T-cell (primary cell): ENCODE results near the gene LEAP2. TPM values are rescaled to one million over a fixed set of nuclear protein-coding genes. Genes with fewer than 3 reads are reported as not detected.
"Not testable (repeated sequence)": the region's sequence is repeated elsewhere in the genome, so short reads cannot be mapped to it uniquely, and the experiment has no call there.

ENCODE experiments used
- ATAC-seq, 4 experiments: fragments of 200-7000 bp in 3 of 4; fragments of 150-1000 bp in 1 of 4; cut with Tn5 transposase; replicated peaks in 1 of 4; 1 replicate in 3 of 4; 2 replicates in 1 of 4; pipeline ENCODE4 v1.10.0; 2021; ENCODE audit warnings: moderate library complexity in 3 of 4, mild to moderate bottlenecking in 2 of 4, moderate number of reproducible peaks in 1 of 4
- CTCF ChIA-PET, 2 donors: fragments of 300-600 bp; sonication (Branson Sonifier 250); formaldehyde crosslinking; loops; one replicate each; lab custom pipeline; 2022; ENCODE audit warnings: antibody characterized with exemption in 2 of 2; lab: Charles Lee
- POLR2A ChIA-PET, 2 donors: fragments of 300-600 bp; sonication (Branson Sonifier 250); formaldehyde crosslinking; loops; one replicate each; lab custom pipeline; 2022; ENCODE audit warnings: antibody characterized with exemption in 2 of 2; lab: Charles Lee
- DNase-seq, 35 experiments: peaks; one replicate each; pipeline versions ENCODE4 v3.0.0 to v3.0.0-alpha.2; 2013 to 2023
- H3K27ac ChIP-seq: one replicate; pipeline ENCODE4 v1.5.1; 2013; ENCODE audit warnings: low read length
- H3K27me3 ChIP-seq, 2 experiments: replicated peaks in 1 of 2; 1 replicate in 1 of 2; 2 replicates in 1 of 2; pipeline versions ENCODE4 v1.6.1 to v1.7.0; 2013; ENCODE audit warnings: low read length in 1 of 2, mixed read lengths in 1 of 2; ENCODE audit not compliant: control insufficient read depth in 2 of 2, insufficient read depth in 2 of 2; ENCODE audit errors: extremely low read depth in 1 of 2
- H3K36me3 ChIP-seq, 2 donors: 1 replicate in 1 of 2; 2 replicates in 1 of 2; pipeline versions ENCODE4 v1.6.1 to v1.7.0; 2013; ENCODE audit warnings: low read length in 1 of 2; ENCODE audit not compliant: control insufficient read depth in 2 of 2, insufficient read depth in 1 of 2; ENCODE audit errors: extremely low read depth in 1 of 2
- H3K4me1 ChIP-seq, 2 experiments: 1 replicate in 1 of 2; 2 replicates in 1 of 2; pipeline versions ENCODE4 v1.6.1 to v1.7.0; 2013; ENCODE audit warnings: low read length in 2 of 2, mixed read lengths in 1 of 2; ENCODE audit not compliant: insufficient read depth in 2 of 2, control insufficient read depth in 1 of 2; ENCODE audit errors: extremely low read depth in 1 of 2
- H3K4me3 ChIP-seq, 2 donors: 1 replicate in 1 of 2; 2 replicates in 1 of 2; pipeline versions ENCODE4 v1.5.1 to v1.7.0; 2013; ENCODE audit warnings: mild to moderate bottlenecking in 2 of 2, low read length in 1 of 2, moderate library complexity in 1 of 2; ENCODE audit not compliant: control insufficient read depth in 1 of 2; ENCODE audit errors: extremely low read depth in 1 of 2
- H3K9me3 ChIP-seq: 2 replicates; pipeline ENCODE4 v1.7.0; 2013
- H3K27ac Mint-ChIP-seq, 2 donors: one replicate each; pipeline ENCODE4 v1.8.0; 2020 to 2021; ENCODE audit warnings: mild to moderate bottlenecking in 2 of 2, mixed read lengths in 2 of 2
- H3K27me3 Mint-ChIP-seq, 2 donors: one replicate each; pipeline ENCODE4 v1.8.0; 2021 to 2022; ENCODE audit warnings: mixed read lengths in 2 of 2
- H3K36me3 Mint-ChIP-seq: one replicate; pipeline ENCODE4 v1.8.0; 2021; ENCODE audit warnings: mixed read lengths
- H3K4me1 Mint-ChIP-seq, 3 donors: one replicate each; pipeline ENCODE4 v1.8.0; 2020 to 2022; ENCODE audit warnings: mixed read lengths in 3 of 3, mild to moderate bottlenecking in 1 of 3
- H3K4me3 Mint-ChIP-seq, 3 donors: one replicate each; pipeline ENCODE4 v1.8.0; 2020 to 2022; ENCODE audit warnings: mild to moderate bottlenecking in 3 of 3, mixed read lengths in 3 of 3, moderate library complexity in 3 of 3
- H3K9me3 Mint-ChIP-seq, 3 donors: one replicate each; pipeline ENCODE4 v1.8.0; 2020 to 2022; ENCODE audit warnings: mixed read lengths in 3 of 3
- WGBS: methylation state at CpG from one replicate; pipeline ENCODE4 v1.1.5; 2013; ENCODE audit warnings: missing lambda C conversion rate; ENCODE audit not compliant: insufficient coverage; 5-methylcytosine and 5-hydroxymethylcytosine counted together
- total RNA-seq, 35 experiments: library from RNA in 6 of 35; stranded (reverse) in 6 of 35; fragments of 120-200 nt in 1 of 35; gene quantifications; one replicate each; pipeline versions ENCODE4 v1.2.1 to v1.2.4 and lab custom pipeline; 2013 to 2026

The LEAP2 gene
- total RNA-seq, 5 donors from 2014 or later (not counting 1 experiment from before 2014, with no cell fraction given): 1.3 to 6.2 (median 3.7) TPM

DNA sequence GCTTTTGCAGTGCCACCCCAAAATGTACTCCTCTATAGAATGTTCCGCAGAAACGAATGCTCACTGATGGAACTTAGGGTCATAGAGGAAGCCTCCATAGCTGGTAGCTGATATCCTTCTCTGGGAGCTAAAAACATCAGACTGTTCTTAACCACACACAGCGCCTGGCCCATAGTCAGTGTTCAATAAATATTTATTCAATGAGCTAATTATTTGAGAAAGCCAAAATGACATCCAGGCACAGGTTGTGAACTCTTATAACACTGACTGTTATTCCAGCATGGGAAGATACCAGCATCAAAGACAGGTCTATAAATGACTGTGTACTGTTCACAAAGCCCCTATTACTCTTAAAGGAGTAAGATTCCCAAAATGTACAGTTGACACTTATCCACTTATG lies 20.1 kb upstream of the LEAP2 start:
- ATAC-seq: no peak
- CTCF ChIA-PET: interaction anchor here in 1 of 2 donors (0.6 kb wide), 1 partner anchor 641 kb away, joined by 3 read pairs; no protein-coding TSS in a partner anchor
- peaks cover 3 to 5% of the 10 kb centered on the region in 2 donors for H3K27me3 Mint-ChIP-seq
- Histone ChIP-seq H3K27ac (no peak overlapping the region), H3K4me1 (no peaks in the 10 kb centered on the region), H3K27me3 (peaks cover 0 to 16% of the 10 kb centered on the region in 2 experiments), H3K9me3 (no peaks in the 10 kb centered on the region), H3K36me3 (no peaks in the 10 kb centered on the region), H3K4me3 (no peak overlapping the region)
- H3K9me3 Mint-ChIP-seq: no peaks in the 10 kb centered on the region
- no peaks in the 10 kb centered on the region for H3K36me3 Mint-ChIP-seq
- no CpG with 5 or more reads among the region's 3 CpGs for WGBS
- POLR2A ChIA-PET: interaction anchor here in 1 of 2 donors (0.6 kb wide), 1 partner anchor 40 kb away, joined by 4 read pairs; the partner anchor contains the start of gene SOWAHA
- peaks cover 0 to 2% (median 0%) of the 10 kb centered on the region in 3 donors for H3K4me1 Mint-ChIP-seq
- DNase-seq: no peak
- no peak overlapping the region for H3K4me3 Mint-ChIP-seq
- H3K27ac Mint-ChIP-seq: no peak overlapping the region

GRCh38 chr5:132853790-132854189 lies 19.7 kb upstream of the LEAP2 start:
- H3K27ac Mint-ChIP-seq: no peak overlapping the region
- H3K27me3 ChIP-seq: peaks cover 0 to 16% of the 10 kb centered on the region in 2 experiments
- H3K4me3 ChIP-seq: no peak overlapping the region
- H3K9me3 Mint-ChIP-seq: no peaks in the 10 kb centered on the region
- H3K27me3 Mint-ChIP-seq: peaks cover 3 to 7% of the 10 kb centered on the region in 2 donors
- H3K9me3 ChIP-seq: no peaks in the 10 kb centered on the region
- H3K36me3 Mint-ChIP-seq: no peaks in the 10 kb centered on the region
- DNase-seq (no peak), ATAC-seq (no peak)
- no peak overlapping the region for H3K27ac ChIP-seq
- H3K36me3 ChIP-seq: no peaks in the 10 kb centered on the region
- WGBS: no CpG with 5 or more reads among the region's 1 CpG
- ChIA-PET POLR2A (interaction anchor here in 1 of 2 donors (0.6 kb wide), 1 partner anchor 41 kb away, joined by 4 read pairs; the partner anchor contains the start of gene SOWAHA), CTCF (interaction anchor here in 1 of 2 donors (0.6 to 0.7 kb wide), 2 partner anchors 29 to 642 kb away, joined by 3 read pairs; no protein-coding TSS in a partner anchor)
- H3K4me1 Mint-ChIP-seq: peaks cover 0 to 2% (median 0%) of the 10 kb centered on the region in 3 donors
- no peaks in the 10 kb centered on the region for H3K4me1 ChIP-seq
- no peak overlapping the region for H3K4me3 Mint-ChIP-seq

DNA sequence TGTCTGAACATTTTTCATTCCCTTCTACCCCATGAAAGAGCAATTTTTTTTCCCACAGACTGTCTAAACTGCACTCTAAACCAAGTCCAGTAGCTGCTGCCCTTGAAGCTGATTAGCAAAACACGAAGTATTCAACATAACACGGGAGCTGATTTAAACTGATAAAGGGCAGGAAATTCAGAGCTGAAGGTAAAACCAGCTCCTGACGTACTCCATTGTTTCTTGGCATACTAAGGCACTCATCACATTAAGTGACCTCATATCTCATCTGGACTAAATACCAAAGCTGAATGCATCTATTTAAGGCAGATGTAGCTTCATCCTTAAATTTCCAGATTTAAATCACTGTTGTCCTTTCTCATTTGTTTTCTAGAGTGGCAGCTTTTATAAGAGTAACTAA lies 19.2 kb upstream of the LEAP2 start:
- peaks cover 3 to 7% of the 10 kb centered on the region in 2 donors for H3K27me3 Mint-ChIP-seq
- ChIA-PET POLR2A (no interaction called here), CTCF (interaction anchor here in 1 of 2 donors (0.7 kb wide), 1 partner anchor 29 kb away, joined by 3 read pairs; no protein-coding TSS in a partner anchor)
- no peaks in the 10 kb centered on the region for H3K4me1 ChIP-seq
- H3K36me3 Mint-ChIP-seq: no peaks in the 10 kb centered on the region
- ATAC-seq: no peak
- H3K4me3 ChIP-seq: no peak overlapping the region
- H3K27ac ChIP-seq: no peak overlapping the region
- H3K4me1 Mint-ChIP-seq: peaks cover 0 to 2% (median 0%) of the 10 kb centered on the region in 3 donors
- no peak overlapping the region for H3K4me3 Mint-ChIP-seq
- DNase-seq: no peak
- no peaks in the 10 kb centered on the region for H3K9me3 Mint-ChIP-seq
- H3K27ac Mint-ChIP-seq: no peak overlapping the region
- peaks cover 0 to 18% of the 10 kb centered on the region in 2 experiments for H3K27me3 ChIP-seq
- 40% methylated on average over 3 of the region's 3 CpGs for WGBS
- no peaks in the 10 kb centered on the region for H3K9me3 ChIP-seq
- no peaks in the 10 kb centered on the region for H3K36me3 ChIP-seq

DNA sequence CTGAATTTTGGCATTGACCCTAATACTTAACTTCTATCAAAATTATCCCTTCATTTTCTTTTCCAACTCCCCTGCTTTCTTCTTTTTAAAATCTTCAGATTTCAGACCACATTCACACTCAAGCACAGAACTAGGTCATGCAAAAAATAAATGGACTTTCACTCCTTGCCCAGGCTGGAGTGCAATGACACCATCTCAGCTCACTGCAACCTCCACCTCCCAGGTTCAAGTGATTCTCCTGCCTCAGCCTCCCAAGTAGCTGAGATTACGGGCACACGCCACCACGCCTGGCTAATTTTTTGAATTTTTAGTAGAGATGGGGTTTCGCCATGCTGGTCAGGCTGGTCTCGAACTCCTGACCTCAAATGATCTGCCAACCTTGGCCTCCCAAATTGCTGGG lies 18.5 kb upstream of the LEAP2 start:
- H3K36me3 Mint-ChIP-seq, CTCF ChIA-PET, ATAC-seq, H3K27ac Mint-ChIP-seq, H3K4me3 ChIP-seq, POLR2A ChIA-PET, H3K9me3 Mint-ChIP-seq, DNase-seq, H3K27me3 Mint-ChIP-seq, H3K4me1 Mint-ChIP-seq, H3K4me3 Mint-ChIP-seq, H3K27ac ChIP-seq, H3K4me1 ChIP-seq, H3K36me3 ChIP-seq, H3K9me3 ChIP-seq: not testable (repeated sequence)
- peaks cover 0 to 18% of the 10 kb centered on the region in 2 experiments for H3K27me3 ChIP-seq
- WGBS: 92% methylated on average over 2 of the region's 5 CpGs

- Mint-ChIP-seq H3K4me3 (no peak overlapping the region), H3K27ac (no peak overlapping the region), H3K9me3 (no peaks in the 10 kb centered on the region), H3K36me3 (no peaks in the 10 kb centered on the region), H3K27me3 (peaks cover 3 to 6% of the 10 kb centered on the region in 2 donors), H3K4me1 (peaks cover 0 to 2% (median 0%) of the 10 kb centered on the region in 3 donors)
- WGBS: no CpG with 5 or more reads among the region's 3 CpGs
- no peak for DNase-seq
- Histone ChIP-seq H3K9me3 (no peaks in the 10 kb centered on the region), H3K4me1 (no peaks in the 10 kb centered on the region), H3K27ac (no peak overlapping the region), H3K27me3 (peaks cover 0 to 18% of the 10 kb centered on the region in 2 experiments), H3K36me3 (no peaks in the 10 kb centered on the region), H3K4me3 (no peak overlapping the region)
- ATAC-seq: no peak
- CTCF ChIA-PET: no interaction called here
- POLR2A ChIA-PET: no interaction called here
Observed at GRCh38 chr5:132856011-132856410, 17.5 kb upstream of the LEAP2 start.

- H3K36me3 Mint-ChIP-seq: no peaks in the 10 kb centered on the region
- H3K36me3 ChIP-seq: no peaks in the 10 kb centered on the region
- no peak overlapping the region for H3K4me3 ChIP-seq
- ATAC-seq (no peak), DNase-seq (no peak)
- no peak overlapping the region for H3K27ac Mint-ChIP-seq
- H3K4me3 Mint-ChIP-seq: no peak overlapping the region
- no peaks in the 10 kb centered on the region for H3K4me1 ChIP-seq
- peaks cover 0 to 18% of the 10 kb centered on the region in 2 experiments for H3K27me3 ChIP-seq
- POLR2A ChIA-PET: interaction anchor here in 1 of 2 donors (0.6 kb wide), 1 partner anchor 1962 kb away, joined by 8 read pairs; no protein-coding TSS in a partner anchor
- no CpG with 5 or more reads among the region's 2 CpGs for WGBS
- H3K27ac ChIP-seq: no peak overlapping the region
- H3K4me1 Mint-ChIP-seq: no peaks in the 10 kb centered on the region
- no peaks in the 10 kb centered on the region for H3K9me3 Mint-ChIP-seq
- CTCF ChIA-PET: interaction anchor here (0.6 to 1.2 kb wide), 3 partner anchors 11 to 1509 kb away, joined by 3 read pairs; no protein-coding TSS in a partner anchor
- H3K27me3 Mint-ChIP-seq: peaks cover 3 to 6% of the 10 kb centered on the region in 2 donors
- no peaks in the 10 kb centered on the region for H3K9me3 ChIP-seq
Observed at GRCh38 chr5:132859889-132860437, 13.5 kb upstream of the LEAP2 start.
